ENCODE data around the gene MYPOP. TPM values are rescaled to one million over a fixed set of nuclear protein-coding genes. Genes with fewer than 3 reads are reported as not detected.

Gene MYPOP
- total and polyA plus RNA-seq, 9 of the 15 experiments (the other 6 are each of a cell fraction or from before 2014, with no cell fraction given) = 0.32 to 7.6 (median 1.6) TPM

DNA sequence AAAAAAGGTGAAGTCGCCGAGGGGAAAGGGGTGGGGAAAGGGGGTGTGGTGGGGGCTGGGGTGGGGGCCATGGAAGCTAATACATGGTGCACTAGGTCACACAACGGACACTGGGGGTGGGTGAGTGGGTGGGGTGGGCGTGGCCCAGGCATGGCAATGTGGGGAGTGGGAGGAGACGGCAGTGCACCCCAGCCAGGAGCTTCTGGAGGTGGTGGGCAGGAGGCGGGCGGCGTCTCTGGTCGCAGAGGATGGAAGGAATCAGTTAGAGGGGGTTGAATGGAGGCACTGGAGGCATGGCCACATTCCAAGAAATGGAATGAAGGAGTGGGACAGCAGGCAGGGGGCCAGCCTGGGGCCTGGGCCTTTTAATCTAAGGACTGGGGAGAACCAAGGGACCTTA lies 31.3 kb upstream of the MYPOP start:
- intact Hi-C loops (cut with micrococcal nuclease) = no loop called here
- no peaks in the 10 kb centered on the region; the same call in 1 of the 2 replicates for H4K20me1 ChIP-seq (replicated peaks; ENCODE audit: control insufficient read depth, insufficient read depth, low read length)
- no peak overlapping the region for H3K4me3 ChIP-seq
- H3K79me2 ChIP-seq (ENCODE audit: control insufficient read depth, insufficient read depth, low read length) = no peaks in the 10 kb centered on the region
- H3K9ac ChIP-seq (ENCODE audit: insufficient read depth in 1 of 2, low read depth in 2 of 2, low read length in 2 of 2) = no peak overlapping the region; a peak in 1 of 4 replicates
- FAIRE-seq (no peak), DNase-seq (ENCODE audit: extremely low read depth in 1 of 4, low spot score in 3 of 4) (no peak), ATAC-seq (no peak)
- H2AFZ ChIP-seq (ENCODE audit: low read depth, low read length) = no peak overlapping the region
- H3K27ac ChIP-seq (ENCODE audit: extremely low read depth, low read depth, low read length) = no peak overlapping the region
- 0% methylated on average over 3 of the region's 9 CpGs for WGBS (ENCODE audit: insufficient coverage, low coverage, missing lambda C conversion rate)
- ChIA-PET CTCF (ENCODE audit: low intra/inter-chr PET ratio) (no interaction called here), POLR2A (interaction anchor here (0.6 kb wide), 1 partner anchor 44 kb away, joined by 3 read pairs; no protein-coding TSS in a partner anchor)
- TF ChIP-seq TRIM24 (IDR thresholded peaks at IDR 0.05) = no peak
- TF ChIP-seq THAP12 (CRISPR knock-in tag; IDR thresholded peaks at IDR 0.05) = no peak
- no peak for TF ChIP-seq ZNF146 (CRISPR knock-in tag; IDR thresholded peaks at IDR 0.05; ENCODE audit: unreplicated experiment)
- TF ChIP-seq TAL1 (IDR thresholded peaks at IDR 0.05) = no peak
- TF ChIP-seq ZNF408 (CRISPR knock-in tag; IDR thresholded peaks at IDR 0.05; ENCODE audit: low read depth) = no peak
- no peak for TF ChIP-seq ZBTB43 (CRISPR knock-in tag; IDR thresholded peaks at IDR 0.05)
- no peak for TF ChIP-seq ELF2 (CRISPR knock-in tag; IDR thresholded peaks at IDR 0.05)
- TF ChIP-seq ZNF830 (CRISPR knock-in tag; IDR thresholded peaks at IDR 0.05) = no peak
- no peak for TF ChIP-seq ZNF165 (CRISPR knock-in tag; IDR thresholded peaks at IDR 0.05; ENCODE audit: borderline replicate concordance)
- no peak for TF ChIP-seq ZNF445 (CRISPR knock-in tag; IDR thresholded peaks at IDR 0.05; ENCODE audit: low read depth)
- no peak for TF ChIP-seq IRF2 (CRISPR knock-in tag; IDR thresholded peaks at IDR 0.05)
- TF ChIP-seq HDAC8 (tag; IDR thresholded peaks at IDR 0.05) = no peak
- TF ChIP-seq EHMT2 (IDR thresholded peaks at IDR 0.05) = no peak
- TF ChIP-seq IRF9 (tag; IDR thresholded peaks at IDR 0.05) = no peak
- no peak for TF ChIP-seq ZC3H11A (IDR thresholded peaks at IDR 0.05; ENCODE audit: low read depth, low read length)
- no peak for TF ChIP-seq CHD4 (IDR thresholded peaks at IDR 0.05; ENCODE audit: insufficient read depth, insufficient replicate concordance, low read depth, low read length, poor library complexity, severe bottlenecking)
- no peak for TF ChIP-seq ZFP30 (CRISPR knock-in tag; IDR thresholded peaks at IDR 0.05; ENCODE audit: borderline replicate concordance)
- H3K27me3 ChIP-seq (ENCODE audit: control insufficient read depth in 2 of 2, insufficient read depth in 2 of 2, low read length in 2 of 2) = peaks cover 16 to 49% of the 10 kb centered on the region in 2 experiments; a peak in 4 of 5 replicates
- H3K4me2 ChIP-seq (ENCODE audit: insufficient read depth, low read length) = no peak overlapping the region
- BruUV-seq (replicated peaks) = no TSS peak
- in situ Hi-C loops (cut with MboI) = no loop called here
- peaks cover 0 to 9% of the 10 kb centered on the region in 2 experiments; a peak in 3 of 5 replicates for H3K4me1 ChIP-seq (replicated peaks in 1 of 2; ENCODE audit: control insufficient read depth in 2 of 2, insufficient read depth in 2 of 2, low read length in 2 of 2)
- no peaks in the 10 kb centered on the region for H3K36me3 ChIP-seq (ENCODE audit: control insufficient read depth, insufficient read depth, low read length)
- no peaks in the 10 kb centered on the region for H3K9me3 ChIP-seq (replicated peaks; ENCODE audit: control insufficient read depth, insufficient read depth, low read depth, low read length)
- no peaks in the 10 kb centered on the region for H3K9me1 ChIP-seq (ENCODE audit: control insufficient read depth, insufficient read depth, low read length)
